ENCODE data around the gene DIPK1A.

DIPK1A gene

GRCh38 chr1:92886886-92887419 lies 74.3 kb downstream of the DIPK1A start:
- TF ChIP-seq ZNF266 (tag by site-specific recombination; IDR thresholded peaks at IDR 0.05; ENCODE audit: low read depth) (no peak), ZNF354C (tag by site-specific recombination; IDR thresholded peaks at IDR 0.05; ENCODE audit: borderline replicate concordance, low read depth) (no peak), ZFP41 (tag by site-specific recombination; IDR thresholded peaks at IDR 0.05; ENCODE audit: borderline replicate concordance) (no peak)
- no peak overlapping the region for H3K4me3 ChIP-seq (ENCODE audit: low read depth, low read length)
- no peaks in the 10 kb centered on the region for H3K9me3 ChIP-seq (ENCODE audit: control insufficient read depth, insufficient read depth, low read depth, low read length)
- H3K4me1 ChIP-seq (ENCODE audit: control insufficient read depth, insufficient read depth, low read length): no peaks in the 10 kb centered on the region
- ChIA-PET CTCF (no interaction called here), POLR2A (no interaction called here)
- H3K36me3 ChIP-seq (ENCODE audit: control insufficient read depth in 2 of 2, insufficient read depth in 1 of 2, low read length in 2 of 2): no peaks in the 10 kb centered on the region
- H3K27ac ChIP-seq (ENCODE audit: extremely low read depth, low read depth, low read length): no peak overlapping the region

DNA sequence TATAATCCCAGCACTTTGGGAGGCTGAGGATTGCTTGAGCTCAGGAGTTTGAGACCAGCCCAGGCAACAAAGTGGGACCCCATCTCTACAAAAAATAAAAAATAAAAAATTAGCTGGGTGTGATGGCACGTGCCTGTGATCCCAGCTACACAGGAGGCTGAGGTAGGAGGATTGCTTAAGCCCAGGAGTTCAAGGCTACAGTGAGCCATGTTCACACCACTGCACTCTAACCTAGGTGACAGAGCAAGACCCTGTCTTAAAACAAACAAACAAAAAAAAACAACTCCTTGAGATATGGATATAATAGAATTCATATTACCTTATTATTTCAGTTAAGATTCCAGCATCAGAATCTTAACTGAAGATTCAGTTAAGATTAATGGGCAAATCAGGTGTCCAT lies 77.1 kb downstream of the DIPK1A start:
- Histone ChIP-seq H3K4me3 (ENCODE audit: low read depth, low read length) (no peak overlapping the region), H3K36me3 (ENCODE audit: control insufficient read depth in 2 of 2, insufficient read depth in 1 of 2, low read length in 2 of 2) (no peaks in the 10 kb centered on the region), H3K9me3 (ENCODE audit: control insufficient read depth, insufficient read depth, low read depth, low read length) (no peaks in the 10 kb centered on the region), H3K4me1 (ENCODE audit: control insufficient read depth, insufficient read depth, low read length) (no peaks in the 10 kb centered on the region), H3K27ac (ENCODE audit: extremely low read depth, low read depth, low read length) (no peak overlapping the region)
- POLR2A ChIA-PET: no interaction called here
- CTCF ChIA-PET: interaction anchor here (1.6 to 4.2 kb wide), 3 partner anchors 10 to 110 kb away, joined by 4 to 23 read pairs (median 11); no protein-coding TSS in a partner anchor
- TF ChIP-seq ZNF157 (tag by site-specific recombination; IDR thresholded peaks at IDR 0.05): no peak
- TF ChIP-seq ZNF280D (tag by site-specific recombination; IDR thresholded peaks at IDR 0.05): no peak
- TF ChIP-seq HOXD13 (CRISPR knock-in tag; IDR thresholded peaks at IDR 0.05; ENCODE audit: borderline replicate concordance): no peak
- TF ChIP-seq ZNF174 (tag by site-specific recombination; IDR thresholded peaks at IDR 0.05): no peak
- no peak for TF ChIP-seq ZBTB21 (tag by site-specific recombination; IDR thresholded peaks at IDR 0.05)
- no peak for TF ChIP-seq KLF1 (tag by site-specific recombination; IDR thresholded peaks at IDR 0.05)
- TF ChIP-seq OSR2 (tag by site-specific recombination; IDR thresholded peaks at IDR 0.05): no peak
- TF ChIP-seq ZNF362 (tag by site-specific recombination; IDR thresholded peaks at IDR 0.05): no peak
- no peak for TF ChIP-seq ZNF623 (tag by site-specific recombination; IDR thresholded peaks at IDR 0.05)
- TF ChIP-seq ZNF16 (tag by site-specific recombination; IDR thresholded peaks at IDR 0.05; ENCODE audit: low read depth): no peak
- TF ChIP-seq HOXA7 (CRISPR knock-in tag; IDR thresholded peaks at IDR 0.05; ENCODE audit: borderline replicate concordance): no peak
- TF ChIP-seq ZNF274 (IDR thresholded peaks at IDR 0.05; ENCODE audit: low read length): no peak
- no peak for TF ChIP-seq ZNF274 (tag by site-specific recombination; IDR thresholded peaks at IDR 0.05; ENCODE audit: borderline replicate concordance)

GRCh38 chr1:92883297-92883696 lies 78.0 kb downstream of the DIPK1A start:
- CTCF ChIA-PET: interaction anchor here (1.4 to 4.2 kb wide), 3 partner anchors 24 to 179 kb away, joined by 5 to 23 read pairs (median 9); no protein-coding TSS in a partner anchor
- TF ChIP-seq TSHZ1 (tag by site-specific recombination; IDR thresholded peaks at IDR 0.05; ENCODE audit: borderline replicate concordance) (no peak), ZNF335 (tag by site-specific recombination; conservative IDR thresholded peaks at IDR 0.05) (no peak), ZSCAN23 (tag by site-specific recombination; IDR thresholded peaks at IDR 0.05) (no peak), ZNF175 (tag by site-specific recombination; IDR thresholded peaks at IDR 0.05) (no peak), ZNF37A (tag by site-specific recombination; IDR thresholded peaks at IDR 0.05) (no peak), GLIS1 (tag by site-specific recombination; IDR thresholded peaks at IDR 0.05) (no peak), ZBTB17 (tag by site-specific recombination; IDR thresholded peaks at IDR 0.05) (no peak), ZNF629 (tag by site-specific recombination; IDR thresholded peaks at IDR 0.05) (no peak), KLF1 (tag by site-specific recombination; IDR thresholded peaks at IDR 0.05) (no peak), ZNF776 (tag by site-specific recombination; IDR thresholded peaks at IDR 0.05; ENCODE audit: borderline replicate concordance) (no peak)

More at GRCh38 chr1:92883297-92883696, 78.0 kb downstream of the DIPK1A start:
- H3K4me1 ChIP-seq (ENCODE audit: control insufficient read depth, insufficient read depth, low read length): no peaks in the 10 kb centered on the region
- H3K9me3 ChIP-seq (ENCODE audit: control insufficient read depth, insufficient read depth, low read depth, low read length): no peaks in the 10 kb centered on the region
- no peak overlapping the region for H3K27ac ChIP-seq (ENCODE audit: extremely low read depth, low read depth, low read length)
- no peak overlapping the region for H3K4me3 ChIP-seq (ENCODE audit: low read depth, low read length)
- H3K36me3 ChIP-seq (ENCODE audit: control insufficient read depth in 2 of 2, insufficient read depth in 1 of 2, low read length in 2 of 2): no peaks in the 10 kb centered on the region
- POLR2A ChIA-PET: interaction anchor here (0.5 kb wide), 1 partner anchor 961 kb away, joined by 4 read pairs; no protein-coding TSS in a partner anchor

Measured in HEK293 (cell line).